H1 (cell line): ENCODE data around the gene HK1. TPM values are rescaled to one million over a fixed set of nuclear protein-coding genes. Genes with fewer than 3 reads are reported as not detected.

Experiments
- CTCF ChIA-PET: fragments of 300-600 bp; sonication (Branson Sonifier 250); formaldehyde crosslinking; loops from one replicate; lab custom pipeline; 2021; ENCODE audit not compliant: partially characterized antibody; lab: Charles Lee
- POLR2A ChIA-PET: fragments of 300-600 bp; sonication (Branson Sonifier 250); formaldehyde crosslinking; loops from one replicate; lab custom pipeline; 2021; ENCODE audit warnings: inconsistent platforms; ENCODE audit not compliant: partially characterized antibody; lab: Charles Lee
- DNase-seq, 2 experiments: peaks; one replicate each; pipeline versions ENCODE4 v3.0.0 to v3.0.0-alpha.2; 2010 to 2022; ENCODE audit warnings: low spot score in 2 of 2, low read depth in 1 of 2, mixed read lengths in 1 of 2
- FAIRE-seq: peaks from 2 replicates; lab custom pipeline; 2011; peaks lifted over from hg19 to GRCh38; lab: Jason Lieb, UNC
- H2AFZ ChIP-seq: 2 replicates; pipeline ENCODE4 v1.8.1; 2012; ENCODE audit warnings: low read length, inconsistent platforms
- H2AK5ac ChIP-seq: 2 replicates; pipeline ENCODE4 v1.6.1; 2013; ENCODE audit warnings: low read depth, low read length
- H2BK120ac ChIP-seq: replicated peaks from 2 replicates; pipeline ENCODE3; 2013; ENCODE audit warnings: low read depth, low read length, inconsistent platforms
- H2BK12ac ChIP-seq: 2 replicates; pipeline ENCODE4 v1.6.1; 2013; ENCODE audit warnings: low read depth, low read length
- H2BK15ac ChIP-seq: 2 replicates; pipeline ENCODE4 v1.6.1; 2013; ENCODE audit warnings: low read length
- H2BK20ac ChIP-seq: 2 replicates; pipeline ENCODE4 v1.6.1; 2013; ENCODE audit warnings: low read length
- H2BK5ac ChIP-seq: 2 replicates; pipeline ENCODE4 v1.6.1; 2013; ENCODE audit warnings: low read depth, low read length
- H3K14ac ChIP-seq: 2 replicates; pipeline ENCODE4 v1.6.1; 2013; ENCODE audit warnings: inconsistent platforms; ENCODE audit not compliant: insufficient read length
- H3K18ac ChIP-seq: 2 replicates; pipeline ENCODE4 v1.6.1; 2013; ENCODE audit warnings: low read length; ENCODE audit errors: extremely low read depth
- H3K23ac ChIP-seq: 2 replicates; pipeline ENCODE4 v1.6.1; 2013; ENCODE audit warnings: inconsistent platforms; ENCODE audit not compliant: insufficient read length
- H3K23me2 ChIP-seq: 2 replicates; pipeline ENCODE4 v1.6.1; 2013; ENCODE audit warnings: low read depth, low read length
- H3K27ac ChIP-seq: 2 replicates; pipeline ENCODE4 v1.6.1; 2011; ENCODE audit warnings: low read depth, low read length, inconsistent platforms
- H3K27me3 ChIP-seq, 4 experiments: replicated peaks in 1 of 4; 1 replicate in 1 of 4; 2 replicates in 3 of 4; pipeline versions ENCODE4 v1.6.1 to v1.8.1; 2011 to 2013; ENCODE audit warnings: low read length in 3 of 4, mild to moderate bottlenecking in 3 of 4, inconsistent platforms in 2 of 4, mixed read lengths in 2 of 4, moderate library complexity in 1 of 4; ENCODE audit not compliant: control insufficient read depth in 3 of 4, insufficient read depth in 3 of 4; ENCODE audit errors: extremely low read depth in 1 of 4
- H3K36me3 ChIP-seq, 4 experiments: 2 replicates each; pipeline versions ENCODE4 v1.6.1 to v1.8.1; 2011 to 2013; ENCODE audit warnings: mild to moderate bottlenecking in 4 of 4, low read length in 3 of 4, moderate library complexity in 2 of 4, control low read depth in 1 of 4, inconsistent platforms in 1 of 4; ENCODE audit not compliant: insufficient read depth in 4 of 4, control insufficient read depth in 2 of 4
- H3K4ac ChIP-seq: replicated peaks from 2 replicates; pipeline ENCODE3; 2013; ENCODE audit warnings: low read length, low read depth, mixed read lengths, inconsistent platforms; ENCODE audit not compliant: insufficient read length
- H3K4me1 ChIP-seq, 4 experiments: replicated peaks in 1 of 4; 1 replicate in 1 of 4; 2 replicates in 3 of 4; pipeline versions ENCODE4 v1.6.1 to v1.8.1; 2011 to 2013; ENCODE audit warnings: low read length in 3 of 4, inconsistent platforms in 2 of 4, mixed read lengths in 1 of 4; ENCODE audit not compliant: insufficient read depth in 4 of 4, control insufficient read depth in 3 of 4
- H3K4me2 ChIP-seq, 2 experiments: 2 replicates each; pipeline versions ENCODE4 v1.6.1 to v1.8.1; 2011 to 2013; ENCODE audit warnings: low read depth in 2 of 2, low read length in 2 of 2, control low read depth in 1 of 2, inconsistent platforms in 1 of 2, mild to moderate bottlenecking in 1 of 2; ENCODE audit not compliant: insufficient read depth in 1 of 2
- H3K4me3 ChIP-seq, 4 experiments: fragments of 200-600, 300-600 bp in 1 of 4; sonication (generic), shearing (Covaris generic), sonication (Bioruptor Twin) in 1 of 4; 2 replicates each; pipeline versions ENCODE4 v1.5.1 to v1.8.1; 2011 to 2016; ENCODE audit warnings: low read length in 4 of 4, low read depth in 3 of 4, control low read depth in 2 of 4, inconsistent platforms in 2 of 4, mild to moderate bottlenecking in 2 of 4, mixed read lengths in 1 of 4, moderate library complexity in 1 of 4; ENCODE audit not compliant: insufficient read depth in 2 of 4; ENCODE audit errors: extremely low read depth in 1 of 4
- H3K56ac ChIP-seq: replicated peaks from 2 replicates; pipeline ENCODE3; 2013; ENCODE audit warnings: low read depth, mild to moderate bottlenecking, mixed read lengths, low read length, inconsistent platforms; ENCODE audit not compliant: insufficient read length
- H3K79me1 ChIP-seq: 2 replicates; pipeline ENCODE4 v1.6.1; 2013; ENCODE audit warnings: low read depth, low read length, control low read depth
- H3K79me2 ChIP-seq, 2 experiments: 2 replicates each; pipeline versions ENCODE4 v1.6.1 to v1.8.1; 2012 to 2013; ENCODE audit warnings: low read length in 2 of 2, mild to moderate bottlenecking in 2 of 2, inconsistent platforms in 1 of 2; ENCODE audit not compliant: insufficient read depth in 2 of 2, control insufficient read depth in 1 of 2
- H3K9ac ChIP-seq, 4 experiments: replicated peaks in 1 of 4; 1 replicate in 1 of 4; 2 replicates in 3 of 4; pipeline versions ENCODE4 v1.6.1 to v1.8.1; 2011 to 2013; ENCODE audit warnings: low read depth in 3 of 4, low read length in 3 of 4, control low read depth in 2 of 4, mild to moderate bottlenecking in 2 of 4, moderate library complexity in 2 of 4, inconsistent platforms in 1 of 4; ENCODE audit errors: extremely low read depth in 1 of 4
- H3K9me3 ChIP-seq, 2 experiments: 2 replicates each; pipeline versions ENCODE4 v1.6.1 to v1.8.1; 2012 to 2013; ENCODE audit warnings: mild to moderate bottlenecking in 2 of 2, moderate library complexity in 2 of 2, control low read depth in 1 of 2, inconsistent platforms in 1 of 2, low read depth in 1 of 2, low read length in 1 of 2, mixed read lengths in 1 of 2; ENCODE audit not compliant: insufficient read depth in 2 of 2
- H4K20me1 ChIP-seq, 2 experiments: replicated peaks in 1 of 2; 2 replicates each; pipeline versions ENCODE3 to v1.8.1; 2011 to 2013; ENCODE audit warnings: inconsistent platforms in 2 of 2, low read length in 2 of 2, mild to moderate bottlenecking in 1 of 2; ENCODE audit not compliant: insufficient read depth in 2 of 2, control insufficient read depth in 1 of 2
- H4K5ac ChIP-seq: 2 replicates; pipeline ENCODE4 v1.6.1; 2013; ENCODE audit warnings: low read length, low read depth, mixed read lengths, inconsistent platforms; ENCODE audit not compliant: insufficient read length
- H4K8ac ChIP-seq: 2 replicates; pipeline ENCODE4 v1.8.0; 2013; ENCODE audit warnings: mild to moderate bottlenecking, moderate library complexity, low read length, inconsistent platforms; ENCODE audit not compliant: insufficient read depth; ENCODE audit errors: extremely low read depth
- H4K91ac ChIP-seq: replicated peaks from 2 replicates; pipeline ENCODE3; 2013; ENCODE audit warnings: low read length, mixed read lengths, inconsistent platforms; ENCODE audit not compliant: insufficient read length
- BRCA1 ChIP-seq: IDR thresholded peaks from 2 replicates; pipeline ENCODE4 v1.6.1; 2012; ENCODE audit warnings: low read depth, low read length, improper control_type of control experiment
- NRF1 ChIP-seq: IDR thresholded peaks from 2 replicates; pipeline ENCODE4 v1.6.1; 2011; ENCODE audit warnings: mild to moderate bottlenecking, low read depth, low read length, improper control_type of control experiment
- SP4 ChIP-seq: IDR thresholded peaks from 2 replicates; pipeline ENCODE4 v1.6.1; 2012; ENCODE audit warnings: low read length, inconsistent platforms
- WGBS, 2 experiments: shearing (Covaris generic) in 1 of 2; methylation state at CpG; one replicate each; pipeline versions ENCODE4 v1.1.6 to v1.1.7; 2013 to 2015; ENCODE audit warnings: low lambda C conversion rate in 2 of 2, mixed read lengths in 2 of 2, inconsistent platforms in 1 of 2, low coverage in 1 of 2, missing lambda C conversion rate in 1 of 2; ENCODE audit not compliant: insufficient replicate concordance in 2 of 2, insufficient coverage in 1 of 2, insufficient read length in 1 of 2; ENCODE audit errors: extremely low coverage in 1 of 2, missing lambda C conversion rate in 1 of 2; 5-methylcytosine and 5-hydroxymethylcytosine counted together
- polyA plus RNA-seq, 7 experiments: library from polyadenylated mRNA; depleted of rRNA in 3 of 7; stranded (reverse) in 5 of 7; unstranded in 2 of 7; fragments of >200 nt in 5 of 7; fragments of 200-250 nt in 2 of 7; gene quantifications; 1 replicate in 5 of 7; 2 replicates in 1 of 7; 4 replicates in 1 of 7; pipeline versions ENCODE4 v1.2.1 to v1.2.3, GENCODE V29; 2011 to 2013; ENCODE audit warnings: missing spikeins in 2 of 7, mixed read lengths in 2 of 7
- total RNA-seq: library from RNA; stranded (reverse); fragmentation: NEBNext Ultra II Directional; extraction: Animal tissue kit (Norgen Biotek cat#: 25700); gene quantifications from 2 replicates; pipeline ENCODE4 v1.2.1, GENCODE V29; 2021

Gene HK1
- total and polyA plus RNA-seq, 2 of the 8 experiments (the other 6 are each of a cell fraction or from before 2014, with no cell fraction given), result 55.8 to 247 TPM

GRCh38 chr10:69382382-69383117, 104.3 kb downstream of the HK1 start:
- no peak overlapping the region for H2BK120ac ChIP-seq
- H3K56ac ChIP-seq, result no peak overlapping the region
- H2BK5ac ChIP-seq, result no peak overlapping the region
- H3K4ac ChIP-seq, result no peak overlapping the region
- 0 out of 7 replicates have a peak, but pooled peaks cover 0 to 5% (median 0%) of the 10 kb centered on the region in 4 experiments for H3K4me1 ChIP-seq
- H2BK12ac ChIP-seq, result no peak overlapping the region
- H3K79me1 ChIP-seq, result peaks cover 9% of the 10 kb centered on the region; the same call in 1 of the 2 replicates
- H2BK20ac ChIP-seq, result no peak overlapping the region
- H3K9ac ChIP-seq, result no peak overlapping the region
- no peak overlapping the region for H3K4me3 ChIP-seq
- no peak overlapping the region for H3K23ac ChIP-seq
- no peaks in the 10 kb centered on the region for H3K27me3 ChIP-seq
- H2AFZ ChIP-seq, result no peak overlapping the region
- H2BK15ac ChIP-seq, result no peak overlapping the region
- H3K79me2 ChIP-seq, result no peaks in the 10 kb centered on the region
- FAIRE-seq (no peak), DNase-seq (no peak)
- WGBS, 2 experiments, result 90% methylated on average over 25 of the region's 26 CpGs; no CpG with 5 or more reads in 1 of the 2 experiments
- H3K14ac ChIP-seq, result no peak overlapping the region
- H3K36me3 ChIP-seq, result peaks cover 27 to 70% (median 61%) of the 10 kb centered on the region in 4 experiments
- no peak overlapping the region for H2AK5ac ChIP-seq
- ChIA-PET CTCF (interaction anchor here (0.7 to 3.4 kb wide), 8 partner anchors 10 to 174 kb away, joined by 3 to 14 read pairs (median 6); no protein-coding TSS in a partner anchor), POLR2A (no interaction called here)
- H4K5ac ChIP-seq, result no peak overlapping the region
- H3K27ac ChIP-seq, result no peak overlapping the region
- no peak overlapping the region for H4K91ac ChIP-seq
- no peaks in the 10 kb centered on the region for H3K23me2 ChIP-seq
- H4K8ac ChIP-seq, result no peak overlapping the region
- no peaks in the 10 kb centered on the region for H4K20me1 ChIP-seq
- H3K18ac ChIP-seq, result no peak overlapping the region
- H3K9me3 ChIP-seq, result no peaks in the 10 kb centered on the region
- H3K4me2 ChIP-seq, result no peak overlapping the region
- TF ChIP-seq BRCA1 (no peak), NRF1 (no peak), SP4 (no peak)
